ENCODE results near the gene FAHD2A.
A peak's percentile ranks its signal among the peaks of the same experiment; 100 is the strongest.
"Not testable (repeated sequence)": the region's sequence is repeated elsewhere in the genome, so short reads cannot be mapped to it uniquely, and the experiment has no call there.

The FAHD2A gene

DNA sequence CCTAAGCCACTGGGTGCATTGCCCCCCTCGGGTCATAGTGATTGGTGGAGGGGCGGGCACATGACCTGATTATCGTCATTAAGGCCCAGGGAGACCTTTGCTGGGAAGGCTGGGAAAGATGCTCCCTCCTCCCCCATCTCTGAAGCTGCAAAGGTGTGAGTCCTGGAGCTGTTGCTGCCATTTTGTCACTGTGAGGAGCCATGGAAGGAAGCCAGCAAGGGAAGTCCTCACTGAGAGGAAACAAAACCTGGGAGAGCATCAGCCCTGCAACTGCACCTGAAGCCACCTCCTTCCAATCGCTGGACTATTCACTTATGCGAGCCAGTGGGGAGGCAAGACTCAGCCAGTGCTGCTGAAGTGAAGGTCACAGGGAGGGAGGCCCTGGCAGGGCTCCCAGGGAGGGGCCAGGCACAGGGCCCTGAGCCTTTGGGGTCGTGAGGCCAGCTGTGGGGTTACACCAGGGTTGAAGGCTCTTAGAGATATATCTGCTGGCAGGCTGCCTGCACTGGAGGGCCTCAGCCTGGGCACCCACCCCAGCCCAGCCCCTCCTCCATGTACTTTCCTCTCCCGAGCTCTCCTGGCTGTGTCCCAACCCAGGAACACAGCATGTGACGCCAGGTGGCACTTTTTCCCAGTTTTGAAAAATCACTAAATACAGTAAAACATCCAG is 10.7 kb upstream of the FAHD2A start:
- DNase-seq, result no peak

DNA sequence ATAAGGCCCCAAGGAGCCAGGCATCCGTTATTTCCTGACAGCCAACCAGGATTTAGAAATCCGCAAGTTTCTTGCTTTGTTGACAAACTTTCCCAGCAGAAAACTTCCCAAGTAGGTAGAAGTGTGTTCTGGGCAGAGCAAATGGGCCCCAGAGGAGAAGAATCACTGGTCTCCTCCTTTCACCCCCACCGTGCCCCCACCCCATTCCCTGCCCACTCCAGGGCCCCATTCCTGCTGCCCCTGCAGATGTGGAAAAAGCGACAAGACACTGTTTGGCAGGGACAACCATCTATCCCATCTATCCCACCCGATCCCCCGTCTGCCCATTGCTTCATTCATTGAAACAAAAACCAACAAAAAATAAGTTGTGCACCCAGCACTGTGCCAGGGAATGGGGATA is 10.2 kb upstream of the FAHD2A start:
- DNase-seq, result no peak

DNA sequence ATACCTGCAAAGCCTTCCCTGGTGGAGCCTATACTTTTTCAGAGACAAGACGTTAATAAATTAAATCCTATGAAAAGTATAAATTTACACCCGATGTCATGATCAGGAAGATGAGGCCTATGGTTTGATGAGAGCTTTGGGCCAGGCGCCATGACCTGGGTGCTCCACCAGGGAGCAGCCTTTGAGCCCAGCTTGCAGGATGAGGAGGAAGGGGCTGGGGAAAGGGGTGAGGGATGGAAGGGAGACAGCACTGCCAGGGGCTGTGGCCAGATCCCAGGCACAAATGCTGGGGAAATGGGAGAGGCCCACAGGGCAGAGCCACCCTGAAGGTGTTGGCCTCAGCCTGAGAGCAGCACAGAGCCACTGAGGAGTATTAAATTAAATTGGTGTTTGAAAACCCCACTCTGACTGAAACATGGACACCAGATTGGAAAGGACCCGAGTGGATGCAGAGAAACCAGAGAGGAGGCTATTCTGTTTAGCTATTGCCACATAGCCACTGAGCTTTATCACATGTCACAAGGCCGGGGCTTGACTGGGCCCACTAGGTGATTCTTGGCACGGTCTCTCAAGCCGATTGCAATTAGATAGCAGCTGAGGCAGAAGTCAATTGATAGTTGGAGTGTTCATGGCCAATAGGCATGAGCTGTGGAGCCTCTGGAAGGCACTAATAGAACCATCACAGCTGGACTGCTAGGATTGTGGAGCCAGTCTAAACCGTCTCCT is 9.6 kb upstream of the FAHD2A start:
- DNase-seq, result no peak

DNA sequence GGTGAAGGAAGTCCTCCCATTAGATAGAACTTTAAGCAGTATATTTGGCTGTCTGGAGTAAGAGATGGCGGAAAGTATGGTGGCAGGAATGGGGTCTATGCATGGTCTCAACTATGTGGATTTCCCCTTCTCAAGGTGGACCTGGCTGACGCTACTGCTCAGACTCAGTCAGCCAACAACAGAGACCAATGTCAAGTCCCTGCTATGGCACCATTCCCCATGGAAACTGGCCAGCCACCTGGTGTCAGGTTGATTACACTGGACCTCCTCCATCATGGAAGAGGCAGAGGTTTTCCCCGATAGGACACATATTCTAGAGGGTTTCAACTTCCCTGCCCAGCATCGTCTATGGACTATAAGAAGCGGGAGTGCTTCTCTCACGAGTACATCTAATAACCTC is 8.6 kb upstream of the FAHD2A start:
- no peak for DNase-seq

DNA sequence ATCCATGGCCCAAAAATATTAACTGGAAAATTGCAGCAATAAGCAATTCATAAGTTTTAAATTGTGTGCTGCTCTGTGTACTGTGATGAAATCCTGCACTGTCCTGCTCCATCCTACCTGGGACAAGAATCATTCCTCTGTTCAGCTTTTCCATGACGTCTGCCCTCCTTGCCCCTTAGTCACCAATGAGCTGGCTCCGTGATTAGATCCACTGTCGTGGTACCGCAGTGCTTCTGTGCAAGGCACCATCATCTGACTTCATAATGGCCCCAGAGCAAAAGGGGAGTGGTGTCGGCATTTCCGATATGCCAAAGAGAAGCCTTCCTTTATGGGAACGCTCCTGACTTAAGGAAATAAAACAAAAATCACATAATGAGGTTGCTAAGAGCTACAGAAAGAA is 3.4 kb upstream of the FAHD2A start:
- no peak for DNase-seq

DNA sequence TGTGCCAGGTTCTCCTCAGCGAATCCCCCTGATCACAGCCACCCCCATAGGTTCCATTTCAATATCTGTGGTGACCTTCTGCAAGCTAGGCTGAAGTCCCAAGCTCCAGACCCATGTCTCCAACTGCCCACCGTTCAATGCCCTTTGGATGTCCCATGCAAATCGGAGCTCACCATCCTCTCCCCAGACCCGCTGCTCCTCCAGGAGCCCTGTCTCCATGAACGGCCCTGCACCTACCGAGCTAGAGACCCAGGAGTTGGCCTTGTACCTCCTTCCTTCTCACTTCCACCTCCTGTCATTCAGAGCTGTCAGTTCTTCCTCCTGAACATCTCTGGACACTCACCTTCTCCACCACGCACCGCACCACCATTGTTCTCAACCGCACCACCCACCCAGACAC is 1.0 kb upstream of the FAHD2A start:
- DNase-seq, result no peak

DNA sequence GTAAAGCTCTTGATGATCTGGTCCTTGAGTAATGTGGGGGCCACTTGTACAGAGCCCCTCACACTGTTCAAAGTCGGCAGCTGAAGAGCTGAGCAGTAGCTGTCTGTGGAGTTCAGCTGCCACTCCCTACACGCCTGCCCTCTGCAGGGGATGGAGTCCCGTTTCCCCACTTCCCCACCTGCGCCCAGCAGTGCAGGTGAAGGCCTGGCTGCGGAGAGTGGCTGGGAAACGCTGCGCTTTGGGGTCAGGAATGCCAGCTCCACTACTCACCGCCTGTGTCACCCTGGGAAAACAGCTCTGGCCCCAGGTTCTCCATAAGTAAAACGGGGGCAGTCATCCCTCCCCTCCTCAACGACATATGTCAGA is 521 bp upstream of the FAHD2A start:
- peak in 1 of 2 donors; percentile 2 for DNase-seq

DNA sequence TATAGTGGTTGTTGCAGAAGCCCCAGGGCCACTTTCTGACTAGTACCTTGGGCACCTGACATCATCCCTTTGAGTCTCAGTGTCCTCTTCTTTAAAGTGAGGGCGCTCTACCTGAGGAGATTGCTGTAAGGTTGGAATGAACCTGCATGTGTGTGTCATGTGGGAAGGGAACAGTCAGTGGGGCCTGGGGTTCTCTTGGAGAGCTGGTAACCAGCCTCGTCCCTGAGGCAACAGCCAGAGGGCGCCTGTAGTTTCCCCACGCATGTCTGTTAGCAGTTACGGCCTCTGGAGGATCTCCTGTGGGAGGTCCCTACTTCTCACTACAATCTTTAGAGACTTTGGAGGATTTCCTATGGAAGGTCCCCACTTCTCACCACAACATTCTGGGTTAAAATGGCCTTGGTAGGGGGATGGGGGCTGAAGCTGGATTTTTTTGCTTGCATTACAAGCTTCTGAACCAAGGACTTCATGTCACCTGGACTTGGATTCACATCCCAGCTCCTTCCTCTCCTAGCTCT is 755 bp downstream of the FAHD2A start:
- peak; percentile 55 to 72 for DNase-seq

DNA sequence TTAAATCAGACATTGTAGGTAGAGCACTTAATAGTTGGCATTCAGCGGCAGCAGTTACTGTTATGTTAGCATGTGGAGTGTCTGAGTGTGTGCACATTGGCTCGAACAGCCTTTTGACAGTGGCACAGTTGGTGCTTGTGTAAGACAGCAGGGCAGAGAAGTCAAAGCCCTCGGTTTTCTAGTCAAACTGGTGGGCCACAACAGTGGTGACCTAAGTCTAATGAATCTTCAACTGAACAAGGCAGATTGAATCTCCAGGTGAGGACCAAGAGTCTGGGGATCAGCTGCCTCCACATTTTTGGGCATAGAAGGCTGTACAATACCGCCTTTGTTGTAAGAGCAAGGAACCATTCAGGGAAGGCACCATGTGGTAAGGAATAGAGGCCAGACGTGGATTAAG is 1.3 kb downstream of the FAHD2A start:
- not testable (repeated sequence) for DNase-seq

DNA sequence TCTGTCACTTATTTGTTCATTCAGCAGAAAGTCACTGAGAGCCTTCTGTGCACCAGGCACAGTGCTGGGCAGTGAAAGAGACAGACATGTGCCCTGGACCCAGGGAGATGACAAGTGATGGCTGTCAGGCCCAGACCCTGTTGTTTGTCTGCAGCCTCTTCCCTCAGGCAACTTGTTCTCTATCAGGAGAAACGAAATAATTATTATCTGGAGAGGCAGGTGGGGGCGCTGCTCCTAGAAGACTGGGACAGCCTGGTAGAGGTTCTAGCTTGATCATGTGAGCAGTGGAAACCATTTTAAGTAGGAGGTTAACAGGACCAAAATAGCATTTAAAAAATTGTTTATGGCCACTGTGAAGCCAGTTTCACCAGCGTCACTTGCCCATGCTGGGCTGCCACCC is 2.2 kb downstream of the FAHD2A start:
- DNase-seq, result not testable (repeated sequence)

DNA sequence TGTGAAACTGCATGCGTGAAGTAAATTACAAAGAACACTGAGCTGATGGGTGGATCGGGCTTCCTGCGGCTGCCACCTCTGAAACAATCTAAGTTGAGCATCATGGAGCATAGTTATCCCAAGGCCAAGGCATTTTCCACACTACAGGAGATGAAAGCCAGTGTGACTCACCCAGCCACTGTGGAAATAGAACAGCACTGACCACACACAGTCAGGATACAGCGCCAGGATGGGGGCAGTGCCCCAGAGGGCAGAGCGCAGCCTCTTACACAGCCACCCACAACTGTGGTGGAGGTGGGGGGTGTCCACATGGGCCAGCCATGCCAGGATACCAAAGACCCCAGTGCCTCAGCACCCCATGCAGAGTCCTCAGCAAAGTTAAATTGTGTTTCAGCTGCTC is 8.7 kb downstream of the FAHD2A start:
- not testable (repeated sequence) for DNase-seq

DNA sequence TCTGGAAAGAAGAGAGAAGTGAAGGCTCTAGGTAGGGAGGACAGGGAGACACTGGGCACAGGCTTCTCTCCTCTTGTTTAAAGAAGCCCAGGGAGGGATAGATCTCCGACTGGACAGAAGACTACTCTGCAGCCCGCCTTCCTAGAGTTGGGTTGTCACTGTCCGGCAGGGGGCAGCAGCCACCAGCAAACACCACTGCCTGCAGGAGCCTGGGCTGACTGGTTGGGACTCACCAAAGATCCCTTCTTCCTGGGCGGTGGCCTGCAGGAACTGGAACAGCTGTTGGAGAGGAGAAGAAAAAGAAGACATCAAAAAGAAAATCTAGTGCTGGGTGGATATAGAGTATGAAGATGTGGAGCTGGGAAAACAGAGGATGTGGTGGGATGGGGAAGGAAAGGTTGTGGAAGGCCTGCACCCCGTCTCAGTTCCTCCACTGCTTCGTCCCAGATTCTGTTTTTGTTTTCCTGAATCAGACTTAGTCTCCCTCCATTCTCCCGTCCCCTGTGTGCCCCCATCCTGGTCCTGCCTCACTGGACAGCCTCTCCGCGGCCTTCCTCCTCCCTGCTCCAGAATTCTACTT is 11.6 kb downstream of the FAHD2A start:
- peak; percentile 23 to 67 for DNase-seq

DNA sequence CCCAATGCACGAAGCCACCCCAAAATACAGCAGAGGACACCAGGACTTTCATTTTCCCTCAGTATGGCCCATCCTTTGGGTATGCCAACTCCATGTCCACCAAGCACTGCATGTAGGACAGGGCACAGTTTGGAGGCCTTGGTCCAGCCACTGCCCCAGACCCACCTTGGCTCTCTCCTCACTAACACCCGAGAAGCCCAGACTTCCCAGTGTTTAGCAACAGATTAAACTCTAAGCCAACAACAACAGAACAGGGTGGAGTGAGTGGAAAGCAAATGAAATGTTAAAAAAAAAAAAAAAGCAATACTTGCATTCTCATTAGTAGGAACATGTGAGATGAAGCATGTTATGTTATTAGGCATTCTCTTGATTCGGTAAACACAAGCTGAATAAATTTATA is 12.6 kb downstream of the FAHD2A start:
- DNase-seq, result not testable (repeated sequence)

DNA sequence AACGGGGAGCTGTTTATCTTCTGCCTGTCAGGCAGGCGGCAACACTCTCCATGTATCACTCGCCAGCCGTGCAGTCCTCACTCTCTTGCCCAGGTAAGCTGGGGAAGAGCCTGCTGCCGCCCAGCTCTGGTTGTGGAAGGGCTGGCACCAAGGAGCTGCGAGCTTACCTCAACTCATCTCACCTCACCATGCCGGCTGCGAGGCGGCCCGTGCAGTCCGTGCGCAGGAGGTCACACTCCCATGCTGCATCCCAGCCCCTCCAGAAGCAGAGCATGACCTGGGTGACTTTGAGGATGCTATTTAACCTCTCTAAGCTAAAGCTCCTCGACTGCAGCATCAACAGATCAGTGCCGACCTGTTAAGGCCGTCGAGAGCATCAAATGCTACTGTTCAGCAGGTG is 13.1 kb downstream of the FAHD2A start:
- DNase-seq, result not testable (repeated sequence)

DNA sequence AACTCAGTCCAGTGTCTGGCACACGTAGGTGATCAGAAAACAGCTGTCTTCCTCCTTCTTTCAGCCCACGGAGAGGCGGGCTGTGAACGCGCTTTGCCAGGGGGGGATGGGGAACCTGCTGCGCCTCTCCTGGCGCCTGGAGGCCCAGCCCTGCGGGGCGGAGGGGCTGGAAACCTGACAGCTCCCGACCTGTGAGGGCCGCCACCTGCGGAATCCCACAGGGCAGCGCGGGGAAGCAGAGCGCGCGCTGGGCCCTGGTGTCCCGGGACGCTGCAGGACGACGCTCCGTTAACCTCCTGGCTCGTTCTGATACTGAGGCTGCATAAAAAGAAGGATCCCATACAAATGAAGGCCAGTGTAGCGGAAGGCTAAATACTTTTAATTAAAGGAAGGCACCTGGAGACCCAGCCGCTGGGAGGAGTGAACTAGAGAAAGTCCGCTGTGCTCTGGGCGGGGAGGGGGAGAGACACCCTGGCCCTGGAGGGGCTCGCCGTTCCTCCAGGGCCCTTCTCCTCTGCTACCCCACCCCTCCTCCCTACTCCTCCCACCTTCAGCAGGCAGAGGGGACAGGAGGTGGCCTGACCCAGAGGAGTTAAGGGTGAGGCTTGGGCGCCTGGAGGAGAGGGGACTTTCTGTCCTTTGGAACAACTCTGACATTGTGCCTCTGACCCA is 24.8 kb downstream of the FAHD2A start:
- not testable (repeated sequence) for DNase-seq

DNA sequence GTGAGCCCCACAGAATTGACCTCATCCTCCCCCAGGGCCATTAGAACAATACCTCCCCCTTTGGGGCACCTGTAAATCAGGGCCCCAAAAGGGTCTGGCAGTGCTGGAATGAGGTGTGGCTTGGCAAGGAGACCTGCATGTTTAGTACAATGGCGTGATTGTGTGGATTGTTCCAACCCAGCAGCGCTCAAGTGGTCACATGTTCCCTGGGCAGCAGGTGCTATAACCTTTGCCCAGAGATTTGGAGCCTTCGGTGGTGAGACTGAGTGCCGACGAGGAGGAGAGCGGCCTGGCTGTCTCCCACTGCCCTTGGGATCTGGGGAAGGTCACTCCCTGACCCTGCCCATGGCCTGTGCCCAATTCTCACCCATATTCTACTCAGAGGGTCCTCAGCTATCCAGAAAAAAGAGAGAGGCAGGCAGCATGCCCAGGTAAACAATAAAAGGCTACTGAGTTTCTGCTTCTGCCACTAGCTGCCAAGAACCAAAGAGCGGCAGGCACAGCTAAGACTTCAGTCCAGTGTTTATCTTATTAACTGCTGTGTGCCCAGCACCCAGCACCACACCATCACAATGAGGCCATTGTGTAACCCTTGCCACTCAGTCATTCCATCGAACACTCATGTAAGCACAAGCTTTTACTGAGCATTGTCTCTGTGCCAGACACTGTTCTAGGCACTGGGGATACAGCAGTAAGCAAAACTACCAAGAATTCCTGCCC is 27.4 kb downstream of the FAHD2A start:
- not testable (repeated sequence) for DNase-seq

DNA sequence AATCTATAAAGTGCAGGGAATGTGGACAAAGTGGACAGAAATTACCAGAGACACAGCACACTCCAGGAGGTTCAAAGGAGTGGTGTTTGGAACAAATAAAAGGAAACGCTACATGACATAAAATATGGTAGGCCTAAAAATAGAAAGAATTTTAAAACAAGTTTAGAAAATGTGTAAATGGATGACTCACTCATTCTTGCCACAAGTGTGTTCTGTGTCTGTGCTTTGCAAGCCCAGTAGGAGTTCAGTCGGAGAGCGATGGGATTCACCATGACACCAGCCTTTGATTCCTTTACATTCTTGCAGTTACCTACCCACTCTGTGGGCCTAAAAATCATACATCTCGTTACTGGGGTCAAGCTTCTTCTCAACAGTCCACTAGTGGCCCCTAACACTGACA is 30.9 kb downstream of the FAHD2A start:
- not testable (repeated sequence) for DNase-seq

DNA sequence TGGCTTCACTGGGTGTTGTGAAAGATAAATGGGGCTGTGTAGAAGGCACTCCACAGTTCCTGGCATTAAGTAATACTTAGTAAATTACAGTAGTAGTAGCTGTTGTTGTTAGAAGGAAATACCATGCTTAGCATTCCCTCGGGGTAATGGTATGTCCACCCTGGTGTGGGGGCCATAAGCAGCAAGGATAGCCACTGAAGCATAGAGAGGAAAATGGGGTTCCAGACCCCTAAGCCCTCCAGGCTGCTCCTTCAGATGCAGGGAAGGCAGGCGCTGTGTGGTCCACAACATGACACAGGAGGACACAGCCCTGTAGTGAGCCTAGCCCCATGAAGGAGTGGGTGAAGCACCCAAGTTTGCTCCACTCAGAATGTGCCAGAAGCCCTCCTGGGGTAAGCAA is 31.5 kb downstream of the FAHD2A start:
- not testable (repeated sequence) for DNase-seq

DNA sequence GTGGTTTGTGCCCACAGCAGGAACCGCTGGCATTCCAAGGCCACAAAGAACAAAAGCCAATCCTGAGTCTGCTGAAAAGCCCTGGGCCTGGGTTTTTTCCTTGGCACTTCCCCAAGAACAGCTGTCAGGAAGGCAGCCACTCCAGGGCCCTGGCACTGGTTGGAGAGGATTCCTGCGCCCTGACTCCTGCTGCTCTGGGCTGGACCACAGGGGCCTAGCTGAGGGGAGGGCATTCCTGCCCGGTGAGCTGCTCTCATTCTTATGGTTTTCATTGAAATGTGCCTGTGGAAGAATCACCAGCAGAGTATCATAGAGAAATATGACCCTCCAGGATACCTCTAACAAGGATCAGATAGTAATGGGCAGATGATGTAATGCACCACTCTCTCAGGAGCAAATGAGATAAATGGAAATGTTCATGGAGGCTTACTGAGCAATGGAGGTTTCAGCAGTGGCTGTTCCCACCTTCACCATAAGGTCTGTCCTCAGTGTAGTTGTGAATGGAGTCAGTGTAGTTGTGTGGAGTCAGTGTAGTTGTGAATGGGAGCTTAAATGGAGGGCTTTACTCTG is 32.1 kb downstream of the FAHD2A start:
- DNase-seq, result not testable (repeated sequence)

DNA sequence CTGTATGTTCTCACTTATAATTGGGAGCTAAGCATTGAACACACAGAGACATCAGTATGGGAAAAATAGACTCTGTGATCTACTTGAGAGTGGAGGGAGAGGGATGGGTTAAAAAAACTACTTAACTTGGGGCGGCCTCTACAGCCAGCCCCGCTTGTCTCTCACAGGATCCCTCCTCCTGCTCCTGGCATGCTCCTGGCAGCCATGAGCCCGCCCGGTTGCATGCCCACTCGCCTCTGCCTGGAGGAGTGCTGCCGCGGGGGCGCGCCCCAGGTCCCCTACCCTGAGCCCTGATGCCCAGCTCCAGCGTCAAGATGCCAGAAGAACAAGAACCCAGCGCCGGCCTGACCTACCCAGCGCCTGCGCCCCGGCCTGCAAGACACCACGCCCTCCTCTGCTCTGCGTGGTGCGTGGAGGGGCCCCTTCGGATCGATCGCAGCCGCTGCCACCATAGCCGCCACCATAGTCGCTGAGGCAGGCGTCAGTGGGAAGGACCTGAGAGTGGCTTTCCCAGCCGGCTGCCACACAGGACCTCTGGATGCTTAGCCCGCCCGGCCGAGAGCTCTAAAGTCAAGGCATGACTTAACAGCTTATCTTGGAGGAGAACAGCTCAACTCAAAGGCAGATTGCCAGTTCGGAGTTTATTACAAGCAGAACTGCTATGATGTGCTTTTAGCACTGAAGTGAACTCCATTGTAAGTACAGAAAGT is 32.8 kb downstream of the FAHD2A start:
- DNase-seq, result not testable (repeated sequence)

DNA sequence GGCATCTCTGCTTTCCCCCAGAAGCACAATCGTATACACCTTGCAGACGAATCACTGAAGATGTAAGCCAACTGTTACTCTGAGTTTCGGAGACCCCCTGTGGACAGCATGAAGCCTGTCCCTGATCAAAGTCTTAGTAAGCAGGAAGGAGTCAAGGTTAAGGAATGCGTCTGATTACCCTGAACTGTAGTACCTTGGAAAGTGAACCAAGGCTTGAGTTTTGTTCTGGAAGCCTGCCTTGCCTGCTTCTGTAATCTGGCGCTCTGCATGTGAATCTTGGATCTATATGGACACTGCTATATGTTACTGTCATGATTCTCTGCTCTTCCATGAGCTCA is 33.3 kb downstream of the FAHD2A start:
- not testable (repeated sequence) for DNase-seq

All from inflammatory macrophage treated with lipopolysaccharide for 1 hour (primary cell).